Testis (tissue), 3 donors: ENCODE measurements around the gene GRHL3. TPM values are rescaled to one million over a fixed set of nuclear protein-coding genes. Genes with fewer than 3 reads are reported as not detected.

Source experiments
- DNase-seq: peaks from one replicate; pipeline ENCODE4 v3.0.0-alpha.2; 2019
- H3K27ac ChIP-seq, 2 donors: fragments of 200-600 bp; sonication (generic); one replicate each; pipeline ENCODE4 v1.5.1; 2019
- H3K27me3 ChIP-seq: fragments of 200-600 bp; sonication (generic); one replicate; pipeline ENCODE4 v1.5.1; 2019
- H3K36me3 ChIP-seq: fragments of 200-600 bp; sonication (generic); one replicate; pipeline ENCODE4 v1.5.1; 2017; ENCODE audit warnings: low read depth; ENCODE audit errors: missing control alignments
- H3K4me1 ChIP-seq: fragments of 200-600 bp; sonication (generic); one replicate; pipeline ENCODE4 v1.5.1; 2019
- H3K4me3 ChIP-seq, 2 donors: fragments of 200-600 bp; sonication (generic); one replicate each; pipeline ENCODE4 v1.5.1; 2017 to 2019
- H3K9me3 ChIP-seq: fragments of 200-600 bp; sonication (generic); one replicate; pipeline ENCODE4 v1.5.1; 2017
- CTCF ChIP-seq, 3 experiments: fragments of 450-650 bp in 2 of 3; fragments of 200-600 bp in 1 of 3; sonication (generic) in 1 of 3; IDR thresholded peaks; one replicate each; pipeline ENCODE4 v1.5.1; 2016 to 2019; ENCODE audit warnings: antibody characterized with exemption in 3 of 3, mild to moderate bottlenecking in 2 of 3, moderate library complexity in 1 of 3
- POLR2A ChIP-seq: fragments of 450-650 bp; IDR thresholded peaks from one replicate; pipeline ENCODE4 v1.6.1; 2017; ENCODE audit warnings: antibody characterized with exemption, mild to moderate bottlenecking, moderate library complexity
- WGBS, 2 donors: methylation state at CpG; one replicate each; pipeline ENCODE4 v1.1.5; 2018; 5-methylcytosine and 5-hydroxymethylcytosine counted together
- intact Hi-C: fragments of 100-400 bp; cut with DNase I; formaldehyde crosslinking; loops from one replicate; pipeline ENCODE4 v1.15.1; 2023; ENCODE audit warnings: low total_unique reads
- polyA plus RNA-seq: library from polyadenylated mRNA; stranded (reverse); fragments of 350-450 nt; fragmentation: Illumina TruSeq; extraction: RNeasy Lipid Tissue Mini Kit (QIAGEN cat#74804); gene quantifications from one replicate; pipeline ENCODE4 v1.2.3, GENCODE V29; 2014; ENCODE audit warnings: low read depth, low replicate concordance; ENCODE audit not compliant: insufficient read depth
- total RNA-seq, 2 donors: library from RNA; depleted of rRNA; stranded (reverse); fragments of >200 nt; gene quantifications; one replicate each; pipeline ENCODE4 v1.2.3, GENCODE V29; 2016

The GRHL3 gene
- total and polyA plus RNA-seq, 3 donors from 2014 or later: 2.7 to 9.5 (median 3.2) TPM

GRCh38 chr1:24311741-24312140, 7.4 kb upstream of the GRHL3 start:
- Histone ChIP-seq H3K4me3 (no peak overlapping the region), H3K27me3 (no peaks in the 10 kb centered on the region), H3K27ac (no peak overlapping the region), H3K4me1 (no peaks in the 10 kb centered on the region), H3K36me3 (no peaks in the 10 kb centered on the region), H3K9me3 (no peaks in the 10 kb centered on the region)
- no peak for TF ChIP-seq POLR2A
- no peak for TF ChIP-seq CTCF (IDR thresholded peaks at IDR 0.05)
- intact Hi-C loops: no loop called here
- no peak for DNase-seq
- 80 to 100% methylated on average over 1 of the region's 1 CpG for WGBS, 2 donors

GRCh38 chr1:24315391-24315790, 3.8 kb upstream of the GRHL3 start:
- no peak for TF ChIP-seq POLR2A
- TF ChIP-seq CTCF (IDR thresholded peaks at IDR 0.05): no peak
- no peak for DNase-seq
- H3K4me3 ChIP-seq: no peak overlapping the region
- intact Hi-C loops: no loop called here
- no peaks in the 10 kb centered on the region for H3K9me3 ChIP-seq
- no peak overlapping the region for H3K27ac ChIP-seq
- H3K27me3 ChIP-seq: no peaks in the 10 kb centered on the region
- WGBS, 2 donors: 73% methylated on average over 6 of the region's 6 CpGs
- no peaks in the 10 kb centered on the region for H3K36me3 ChIP-seq
- peaks cover 7% of the 10 kb centered on the region for H3K4me1 ChIP-seq

- no peak overlapping the region for H3K27ac ChIP-seq
- no peak overlapping the region for H3K4me3 ChIP-seq
- no peaks in the 10 kb centered on the region for H3K36me3 ChIP-seq
- WGBS, 2 donors: 61 to 86% methylated on average over 3 of the region's 3 CpGs
- H3K27me3 ChIP-seq: no peaks in the 10 kb centered on the region
- no peaks in the 10 kb centered on the region for H3K9me3 ChIP-seq
- no peak for DNase-seq
- intact Hi-C loops: no loop called here
- peaks cover 7% of the 10 kb centered on the region for H3K4me1 ChIP-seq
- no peak for TF ChIP-seq POLR2A
- TF ChIP-seq CTCF (IDR thresholded peaks at IDR 0.05): no peak
Measured at GRCh38 chr1:24316645-24317044, 2.5 kb upstream of the GRHL3 start.

GRCh38 chr1:24317081-24317480, 2.1 kb upstream of the GRHL3 start:
- Histone ChIP-seq H3K27ac (no peak overlapping the region), H3K9me3 (no peaks in the 10 kb centered on the region), H3K4me1 (peaks cover 7% of the 10 kb centered on the region), H3K27me3 (no peaks in the 10 kb centered on the region), H3K4me3 (no peak overlapping the region), H3K36me3 (no peaks in the 10 kb centered on the region)
- 81 to 97% methylated on average over 5 to 6 of the region's 6 CpGs for WGBS, 2 donors
- DNase-seq: no peak
- intact Hi-C loops: no loop called here
- TF ChIP-seq CTCF (IDR thresholded peaks at IDR 0.05) (no peak), POLR2A (no peak)

- Histone ChIP-seq H3K4me1 (peaks cover 7% of the 10 kb centered on the region), H3K27ac (no peak overlapping the region), H3K36me3 (no peaks in the 10 kb centered on the region), H3K9me3 (no peaks in the 10 kb centered on the region), H3K4me3 (no peak overlapping the region), H3K27me3 (no peaks in the 10 kb centered on the region)
- intact Hi-C loops: no loop called here
- TF ChIP-seq POLR2A (no peak), CTCF (IDR thresholded peaks at IDR 0.05) (no peak)
- no peak for DNase-seq
- 30 to 71% methylated on average over 2 of the region's 2 CpGs for WGBS, 2 donors
Measured at GRCh38 chr1:24317956-24318614, 1.1 kb upstream of the GRHL3 start.
